Gastrocnemius medialis (tissue), 4 donors: ENCODE measurements around the gene ZNF718. TPM values are rescaled to one million over a fixed set of nuclear protein-coding genes. Genes with fewer than 3 reads are reported as not detected.
"Not testable (repeated sequence)": the region's sequence is repeated elsewhere in the genome, so short reads cannot be mapped to it uniquely, and the experiment has no call there.

ENCODE experiments used
- ATAC-seq, 2 donors: fragments of 150-250 bp; one replicate each; pipeline ENCODE4 v1.9.1; 2016
- DNase-seq, 2 donors: peaks; one replicate each; pipeline ENCODE4 v3.0.0-alpha.2; 2019
- H3K27ac ChIP-seq, 4 donors: fragments of 200-600 bp; sonication (generic); 1 replicate in 1 of 4; 2 replicates in 3 of 4; pipeline ENCODE4 v1.5.1; 2016 to 2018; ENCODE audit warnings: mild to moderate bottlenecking in 2 of 4, moderate library complexity in 1 of 4
- H3K27me3 ChIP-seq, 3 donors: fragments of 200-600 bp; sonication (generic) in 2 of 3; 1 replicate in 1 of 3; 2 replicates in 2 of 3; pipeline versions ENCODE4 v1.5.1 to v1.6.0; 2016 to 2019; ENCODE audit warnings: mild to moderate bottlenecking in 1 of 3, moderate library complexity in 1 of 3
- H3K36me3 ChIP-seq, 2 donors: fragments of 200-600 bp; sonication (generic) in 1 of 2; one replicate each; pipeline ENCODE4 v1.5.1; 2017 to 2018
- H3K4me1 ChIP-seq, 2 donors: fragments of 200-600 bp; sonication (generic) in 1 of 2; one replicate each; pipeline ENCODE4 v1.5.1; 2016 to 2017; ENCODE audit warnings: mild to moderate bottlenecking in 2 of 2
- H3K4me3 ChIP-seq, 4 donors: fragments of 200-600 bp; sonication (generic) in 3 of 4; 1 replicate in 1 of 4; 2 replicates in 3 of 4; pipeline ENCODE4 v1.5.1; 2016 to 2019; ENCODE audit warnings: mild to moderate bottlenecking in 2 of 4
- H3K9me3 ChIP-seq, 3 donors: fragments of 200-600 bp; sonication (generic) in 2 of 3; 1 replicate in 1 of 3; 2 replicates in 2 of 3; pipeline ENCODE4 v1.5.1; 2016 to 2019
- POLR2A ChIP-seq, 2 donors: fragments of 450-650 bp; IDR thresholded peaks; one replicate each; pipeline ENCODE4 v1.6.1; 2017; ENCODE audit warnings: antibody characterized with exemption in 2 of 2, mild to moderate bottlenecking in 2 of 2, moderate library complexity in 2 of 2
- in situ Hi-C, 4 donors: fragments of 200-750 bp; cut with MboI; loops; one replicate each; pipeline versions ENCODE4 v1.15.0 to v1.8.0; 2017; ENCODE audit warnings: low sequenced_read_pairs in 4 of 4
- intact Hi-C: fragments of 100-400 bp; cut with DNase I; formaldehyde crosslinking; loops from one replicate; pipeline ENCODE4 v1.15.1; 2023; ENCODE audit warnings: low total_unique reads
- total RNA-seq, 4 donors: library from RNA; depleted of rRNA; stranded (reverse); fragments of >200 nt; gene quantifications; one replicate each; pipeline versions ENCODE4 v1.1.0 to v1.2.3, GENCODE V29; 2016
- TF ChIP-seq, protein P1 (sequence below), 5 experiments: fragments of 450-650 bp in 3 of 5; fragments of 200-600 bp in 2 of 5; sonication (generic) in 2 of 5; IDR thresholded peaks in 4 of 5; conservative IDR thresholded peaks in 1 of 5; 1 replicate in 4 of 5; 2 replicates in 1 of 5; pipeline ENCODE4 v1.5.1; 2016 to 2019; ENCODE audit warnings: antibody characterized with exemption in 5 of 5, mild to moderate bottlenecking in 3 of 5, moderate library complexity in 3 of 5

The ZNF718 gene
- total RNA-seq, 4 donors from 2014 or later = 1.1 to 1.3 (median 1.3) TPM

DNA sequence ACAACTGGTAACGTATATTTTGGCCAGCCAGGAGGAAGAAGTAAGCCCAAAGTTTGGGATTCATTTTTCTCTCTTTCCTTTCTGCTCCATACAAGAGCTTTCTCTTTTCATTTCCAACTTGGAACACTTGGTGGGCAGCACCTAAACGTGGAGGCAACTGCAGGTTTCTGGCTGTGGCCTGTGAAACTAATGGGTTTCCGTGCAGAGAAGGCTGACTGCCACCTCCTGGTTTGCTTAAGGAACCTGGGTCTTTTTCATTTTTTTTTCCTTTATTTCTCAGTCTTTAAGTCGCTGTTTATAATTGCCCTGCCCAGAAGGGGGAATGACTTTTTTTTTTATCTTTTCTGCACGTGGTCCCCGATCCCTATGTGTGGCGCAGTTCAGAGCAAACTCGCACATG lies 15.4 kb downstream of the ZNF718 start:
- H3K36me3 ChIP-seq = peaks cover 4 to 70% of the 10 kb centered on the region in 2 donors
- H3K9me3 ChIP-seq = peaks cover 0 to 53% (median 0%) of the 10 kb centered on the region in 3 donors
- no peak for ATAC-seq
- in situ Hi-C loops = no loop called here
- H3K27me3 ChIP-seq = no peaks in the 10 kb centered on the region
- no peak overlapping the region for H3K4me3 ChIP-seq
- TF ChIP-seq, protein P1, sequence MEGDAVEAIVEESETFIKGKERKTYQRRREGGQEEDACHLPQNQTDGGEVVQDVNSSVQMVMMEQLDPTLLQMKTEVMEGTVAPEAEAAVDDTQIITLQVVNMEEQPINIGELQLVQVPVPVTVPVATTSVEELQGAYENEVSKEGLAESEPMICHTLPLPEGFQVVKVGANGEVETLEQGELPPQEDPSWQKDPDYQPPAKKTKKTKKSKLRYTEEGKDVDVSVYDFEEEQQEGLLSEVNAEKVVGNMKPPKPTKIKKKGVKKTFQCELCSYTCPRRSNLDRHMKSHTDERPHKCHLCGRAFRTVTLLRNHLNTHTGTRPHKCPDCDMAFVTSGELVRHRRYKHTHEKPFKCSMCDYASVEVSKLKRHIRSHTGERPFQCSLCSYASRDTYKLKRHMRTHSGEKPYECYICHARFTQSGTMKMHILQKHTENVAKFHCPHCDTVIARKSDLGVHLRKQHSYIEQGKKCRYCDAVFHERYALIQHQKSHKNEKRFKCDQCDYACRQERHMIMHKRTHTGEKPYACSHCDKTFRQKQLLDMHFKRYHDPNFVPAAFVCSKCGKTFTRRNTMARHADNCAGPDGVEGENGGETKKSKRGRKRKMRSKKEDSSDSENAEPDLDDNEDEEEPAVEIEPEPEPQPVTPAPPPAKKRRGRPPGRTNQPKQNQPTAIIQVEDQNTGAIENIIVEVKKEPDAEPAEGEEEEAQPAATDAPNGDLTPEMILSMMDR (IDR thresholded peaks at IDR 0.05 in 4 of 5, conservative IDR thresholded peaks at IDR 0.05 in 1 of 5) = no peak
- no peak for TF ChIP-seq POLR2A (IDR thresholded peaks at IDR 0.05)
- intact Hi-C loops = no loop called here
- H3K27ac ChIP-seq = no peak overlapping the region
- DNase-seq = no peak
- H3K4me1 ChIP-seq = no peaks in the 10 kb centered on the region

DNA sequence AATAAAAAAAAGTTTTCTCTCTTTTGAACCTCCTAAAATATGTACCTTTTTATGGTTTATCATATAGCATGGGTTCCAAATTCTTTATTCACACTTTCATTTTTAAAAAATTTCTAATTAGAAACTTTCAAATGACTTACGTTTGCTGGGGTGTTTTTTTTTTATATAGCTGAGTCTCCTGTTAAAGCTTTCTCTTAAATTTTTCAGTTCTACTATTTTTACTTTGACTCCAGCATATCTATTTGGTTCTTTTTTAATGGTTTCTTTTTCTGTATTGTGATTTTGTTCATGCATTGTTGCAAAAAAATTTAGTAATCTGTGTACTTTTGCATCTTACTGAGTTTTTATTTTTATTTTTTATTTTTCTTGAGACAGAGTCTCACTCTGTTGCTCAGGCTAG lies 22.3 kb downstream of the ZNF718 start:
- DNase-seq = no peak
- peaks cover 0 to 37% of the 10 kb centered on the region in 2 donors for H3K36me3 ChIP-seq
- in situ Hi-C loops = no loop called here
- no peaks in the 10 kb centered on the region for H3K27me3 ChIP-seq
- H3K27ac ChIP-seq = no peak overlapping the region
- peaks cover 0 to 61% (median 4%) of the 10 kb centered on the region in 3 donors for H3K9me3 ChIP-seq
- intact Hi-C loops = no loop called here
- no peaks in the 10 kb centered on the region for H3K4me1 ChIP-seq
- no peak for ATAC-seq
- TF ChIP-seq, protein P1 (IDR thresholded peaks at IDR 0.05 in 4 of 5, conservative IDR thresholded peaks at IDR 0.05 in 1 of 5) = no peak
- no peak for TF ChIP-seq POLR2A (IDR thresholded peaks at IDR 0.05)
- H3K4me3 ChIP-seq = no peak overlapping the region

DNA sequence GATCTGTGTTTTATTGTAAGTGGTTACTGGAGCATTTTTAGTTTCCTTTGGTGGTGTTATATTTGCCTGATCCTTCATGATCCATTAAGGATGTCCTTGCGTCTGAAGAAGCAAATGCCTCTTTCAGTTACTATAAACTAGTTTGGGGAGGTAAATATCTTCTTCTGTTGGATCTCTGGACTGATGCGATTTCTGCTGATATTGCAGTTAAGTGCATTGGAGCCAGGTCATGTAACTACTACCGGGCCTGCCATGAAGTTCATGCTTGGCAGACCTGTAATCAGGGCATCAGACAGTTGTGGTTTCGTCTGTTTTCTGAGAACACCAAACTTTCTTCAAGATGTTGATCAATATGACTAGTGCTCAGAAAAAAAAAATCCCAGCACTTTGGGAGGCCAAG lies 22.9 kb downstream of the ZNF718 start:
- intact Hi-C loops (no loop called here), in situ Hi-C loops (no loop called here)
- H3K4me3 ChIP-seq = no peak overlapping the region
- no peak overlapping the region for H3K27ac ChIP-seq
- ATAC-seq (no peak), DNase-seq (no peak)
- TF ChIP-seq, protein P1 (IDR thresholded peaks at IDR 0.05 in 4 of 5, conservative IDR thresholded peaks at IDR 0.05 in 1 of 5) = no peak
- no peak for TF ChIP-seq POLR2A (IDR thresholded peaks at IDR 0.05)
- no peaks in the 10 kb centered on the region for H3K27me3 ChIP-seq
- H3K9me3 ChIP-seq = peaks cover 0 to 55% (median 4%) of the 10 kb centered on the region in 3 donors
- H3K4me1 ChIP-seq = no peaks in the 10 kb centered on the region
- peaks cover 0 to 34% of the 10 kb centered on the region in 2 donors for H3K36me3 ChIP-seq

DNA sequence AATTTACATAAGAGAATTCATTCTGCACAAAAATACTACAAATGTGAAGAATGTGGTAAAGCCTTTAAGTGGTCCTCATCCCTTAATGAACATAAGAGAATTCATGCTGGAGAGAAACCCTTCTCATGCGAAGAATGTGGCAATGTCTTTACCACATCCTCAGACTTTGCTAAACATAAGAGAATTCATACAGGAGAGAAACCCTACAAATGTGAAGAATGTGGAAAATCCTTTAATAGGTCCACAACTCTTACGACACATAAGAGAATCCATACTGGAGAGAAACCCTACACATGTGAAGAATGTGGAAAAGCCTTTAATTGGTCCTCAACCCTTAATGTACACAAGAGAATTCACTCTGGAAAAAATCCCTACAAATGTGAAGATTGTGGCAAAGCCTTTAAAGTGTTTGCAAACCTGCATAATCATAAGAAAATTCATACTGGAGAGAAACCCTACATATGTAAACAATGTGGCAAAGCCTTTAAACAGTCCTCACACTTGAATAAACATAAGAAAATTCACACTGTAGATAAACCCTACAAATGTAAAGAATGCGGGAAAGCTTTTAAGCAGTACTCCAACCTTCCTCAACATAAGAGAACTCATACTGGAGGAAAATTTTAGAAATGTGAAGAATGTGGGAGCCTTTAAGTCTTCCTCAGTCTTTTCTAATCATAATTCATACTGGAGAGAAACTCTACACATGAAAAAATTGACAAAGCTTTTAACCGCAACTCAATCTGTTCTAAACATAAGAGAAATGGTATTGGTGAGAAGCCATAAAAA lies 37.4 kb downstream of the ZNF718 start:
- Histone ChIP-seq H3K36me3 (peaks cover 0 to 39% of the 10 kb centered on the region in 2 donors), H3K9me3 (peaks cover 17 to 87% (median 33%) of the 10 kb centered on the region in 3 donors), H3K27ac (no peak overlapping the region), H3K27me3 (no peaks in the 10 kb centered on the region), H3K4me3 (peak overlapping the region in 1 of 4 donors; percentile 29), H3K4me1 (no peaks in the 10 kb centered on the region)
- intact Hi-C loops = no loop called here
- TF ChIP-seq POLR2A (IDR thresholded peaks at IDR 0.05) = no peak
- TF ChIP-seq, protein P1 (IDR thresholded peaks at IDR 0.05 in 4 of 5, conservative IDR thresholded peaks at IDR 0.05 in 1 of 5) = no peak
- in situ Hi-C loops = no loop called here
- ATAC-seq = no peak
- no peak for DNase-seq

DNA sequence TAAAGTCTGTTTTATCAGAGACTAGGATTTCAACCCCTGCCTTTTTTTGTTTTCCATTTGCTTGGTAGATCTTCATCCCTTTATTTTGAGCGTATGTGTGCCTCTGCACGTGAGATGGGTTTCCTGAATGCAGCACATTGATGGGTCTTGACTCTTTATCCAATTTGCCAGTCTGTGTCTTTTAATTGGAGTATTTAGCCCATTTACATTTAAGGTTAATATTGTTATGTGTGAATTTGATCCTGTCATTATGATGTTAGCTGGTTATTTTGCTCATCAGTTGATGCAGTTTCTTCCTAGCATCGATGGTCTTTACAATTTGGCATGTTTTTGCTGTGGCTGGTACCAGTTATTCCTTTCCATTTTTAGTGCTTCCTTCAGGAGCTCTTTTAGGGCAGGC lies 45.3 kb downstream of the ZNF718 start:
- Histone ChIP-seq H3K36me3 (peaks cover 0 to 24% of the 10 kb centered on the region in 2 donors), H3K9me3 (peaks cover 9 to 65% (median 21%) of the 10 kb centered on the region in 3 donors)
- H3K4me3 ChIP-seq, H3K27ac ChIP-seq, H3K4me1 ChIP-seq, DNase-seq, in situ Hi-C loops, H3K27me3 ChIP-seq, ATAC-seq, intact Hi-C loops: not testable (repeated sequence)

DNA sequence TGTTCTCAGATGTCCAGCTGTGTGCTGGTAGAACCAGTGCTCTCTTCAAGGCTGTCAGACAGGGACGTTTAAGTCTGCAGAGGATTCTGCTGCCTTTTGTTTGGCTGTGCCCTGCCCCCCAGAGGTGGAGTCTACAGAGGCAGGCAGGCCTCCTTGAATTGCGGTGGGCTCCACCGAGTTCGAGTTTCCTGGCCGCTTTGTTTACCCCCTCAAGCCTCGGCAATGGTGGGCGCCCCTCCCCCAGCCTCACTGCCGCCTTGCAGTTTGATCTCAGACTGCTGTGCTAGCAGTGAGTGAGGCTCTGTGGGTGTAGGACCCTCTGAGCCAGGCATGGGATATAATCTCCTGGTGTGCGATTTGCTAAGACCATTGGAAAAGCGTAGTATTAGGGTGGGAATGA lies 47.0 kb downstream of the ZNF718 start:
- peaks cover 9 to 60% (median 21%) of the 10 kb centered on the region in 3 donors for H3K9me3 ChIP-seq
- intact Hi-C loops, DNase-seq, in situ Hi-C loops, H3K27me3 ChIP-seq, H3K4me3 ChIP-seq, H3K4me1 ChIP-seq, ATAC-seq, H3K27ac ChIP-seq: not testable (repeated sequence)
- H3K36me3 ChIP-seq = peaks cover 0 to 16% of the 10 kb centered on the region in 2 donors
